H1 (cell line): ENCODE data around the gene LRRC25. TPM values are rescaled to one million over a fixed set of nuclear protein-coding genes. Genes with fewer than 3 reads are reported as not detected.
A peak's percentile ranks its signal among the peaks of the same experiment; 100 is the strongest.

Experiments
- ASH2L ChIP-seq: fragments of 200-600, 300-600 bp; sonication (generic); IDR thresholded peaks from one replicate; pipeline ENCODE4 v1.7.1; 2017; ENCODE audit warnings: low read length
- CBX5 ChIP-seq: fragments of 300-800, 300-1000 bp; sonication (generic); IDR thresholded peaks from 2 replicates; pipeline ENCODE4 v1.7.1; 2016; ENCODE audit warnings: antibody characterized with exemption, low read length, low read depth
- CBX8 ChIP-seq: fragments of 300-800, 300-1000 bp; sonication (generic); IDR thresholded peaks from 2 replicates; pipeline ENCODE4 v1.7.1; 2016; ENCODE audit warnings: low read depth, low read length, borderline replicate concordance
- EGR1 ChIP-seq: IDR thresholded peaks from 2 replicates; pipeline ENCODE4 v1.6.1; 2011; ENCODE audit warnings: low read depth, low read length, borderline replicate concordance
- FOSL1 ChIP-seq: IDR thresholded peaks from 2 replicates; pipeline ENCODE4 v1.6.1; 2011; ENCODE audit warnings: mild to moderate bottlenecking, low read depth, low read length, moderate library complexity; ENCODE audit not compliant: insufficient read depth
- GABPA ChIP-seq: IDR thresholded peaks from 2 replicates; pipeline ENCODE4 v1.6.1; 2011; ENCODE audit warnings: mild to moderate bottlenecking, low read length, moderate library complexity, borderline replicate concordance; ENCODE audit not compliant: insufficient read depth
- JUND ChIP-seq: IDR thresholded peaks from 2 replicates; pipeline ENCODE4 v1.6.1; 2011; ENCODE audit warnings: mild to moderate bottlenecking, improper control_type of control experiment, low read length
- KDM4A ChIP-seq: IDR thresholded peaks from one replicate; pipeline ENCODE4 v1.7.1; 2012; ENCODE audit warnings: low read depth, mild to moderate bottlenecking, moderate library complexity, low read length, inconsistent platforms; ENCODE audit not compliant: severe bottlenecking
- MAFK ChIP-seq: IDR thresholded peaks from 2 replicates; pipeline ENCODE4 v1.6.1; 2012; ENCODE audit warnings: low read depth, mild to moderate bottlenecking, improper control_type of control experiment, low read length
- NANOG ChIP-seq: IDR thresholded peaks from 2 replicates; pipeline ENCODE4 v1.6.1; 2011; ENCODE audit warnings: low read length, low read depth, mild to moderate bottlenecking, inconsistent platforms; ENCODE audit not compliant: insufficient read depth, poor library complexity, severe bottlenecking
- PHF8 ChIP-seq: fragments of 200-600 bp; sonication (generic); conservative IDR thresholded peaks from 2 replicates; pipeline ENCODE4 v1.7.1; 2012; ENCODE audit warnings: low read depth, mild to moderate bottlenecking, inconsistent platforms, low read length, moderate library complexity
- POLR2AphosphoS5 ChIP-seq: IDR thresholded peaks from 2 replicates; pipeline ENCODE4 v1.6.1; 2011; ENCODE audit warnings: low read depth, low read length
- POU5F1 ChIP-seq: IDR thresholded peaks from 2 replicates; pipeline ENCODE4 v1.6.1; 2011; ENCODE audit warnings: low read depth, mild to moderate bottlenecking, low read length, moderate library complexity
- SAP30 ChIP-seq: fragments of 300-600 bp; sonication (generic); IDR thresholded peaks from 2 replicates; pipeline ENCODE4 v1.7.1; 2012; ENCODE audit warnings: low read length, moderate library complexity, mild to moderate bottlenecking, inconsistent platforms; ENCODE audit not compliant: insufficient read depth, insufficient replicate concordance
- SP1 ChIP-seq: IDR thresholded peaks from 2 replicates; pipeline ENCODE4 v1.6.1; 2011; ENCODE audit warnings: low read depth, low read length
- TCF12 ChIP-seq: IDR thresholded peaks from 2 replicates; pipeline ENCODE4 v1.6.1; 2011; ENCODE audit warnings: low read depth, mild to moderate bottlenecking, low read length
- TEAD4 ChIP-seq: IDR thresholded peaks from 2 replicates; pipeline ENCODE4 v1.6.1; 2012; ENCODE audit warnings: low read depth, low read length, inconsistent platforms, mixed read lengths
- polyA plus RNA-seq, 7 experiments: library from polyadenylated mRNA; depleted of rRNA in 3 of 7; stranded (reverse) in 5 of 7; unstranded in 2 of 7; fragments of >200 nt in 5 of 7; fragments of 200-250 nt in 2 of 7; gene quantifications; 1 replicate in 5 of 7; 2 replicates in 1 of 7; 4 replicates in 1 of 7; pipeline versions ENCODE4 v1.2.1 to v1.2.3, GENCODE V29; 2011 to 2013; ENCODE audit warnings: missing spikeins in 2 of 7, mixed read lengths in 2 of 7
- total RNA-seq: library from RNA; stranded (reverse); fragmentation: NEBNext Ultra II Directional; extraction: Animal tissue kit (Norgen Biotek cat#: 25700); gene quantifications from 2 replicates; pipeline ENCODE4 v1.2.1, GENCODE V29; 2021
- TF ChIP-seq, protein P1 (sequence below): IDR thresholded peaks from 2 replicates; pipeline ENCODE4 v1.6.1; 2011; ENCODE audit warnings: low read depth, mild to moderate bottlenecking, low read length; ENCODE audit not compliant: insufficient read depth
- TF ChIP-seq, protein P2 (sequence below): IDR thresholded peaks from 2 replicates; pipeline ENCODE4 v1.6.1; 2012; ENCODE audit warnings: low read length, inconsistent platforms

LRRC25 gene
- total and polyA plus RNA-seq, 2 of the 8 experiments (the other 6 are each of a cell fraction or from before 2014, with no cell fraction given), result 0.20 to 0.41 TPM

DNA sequence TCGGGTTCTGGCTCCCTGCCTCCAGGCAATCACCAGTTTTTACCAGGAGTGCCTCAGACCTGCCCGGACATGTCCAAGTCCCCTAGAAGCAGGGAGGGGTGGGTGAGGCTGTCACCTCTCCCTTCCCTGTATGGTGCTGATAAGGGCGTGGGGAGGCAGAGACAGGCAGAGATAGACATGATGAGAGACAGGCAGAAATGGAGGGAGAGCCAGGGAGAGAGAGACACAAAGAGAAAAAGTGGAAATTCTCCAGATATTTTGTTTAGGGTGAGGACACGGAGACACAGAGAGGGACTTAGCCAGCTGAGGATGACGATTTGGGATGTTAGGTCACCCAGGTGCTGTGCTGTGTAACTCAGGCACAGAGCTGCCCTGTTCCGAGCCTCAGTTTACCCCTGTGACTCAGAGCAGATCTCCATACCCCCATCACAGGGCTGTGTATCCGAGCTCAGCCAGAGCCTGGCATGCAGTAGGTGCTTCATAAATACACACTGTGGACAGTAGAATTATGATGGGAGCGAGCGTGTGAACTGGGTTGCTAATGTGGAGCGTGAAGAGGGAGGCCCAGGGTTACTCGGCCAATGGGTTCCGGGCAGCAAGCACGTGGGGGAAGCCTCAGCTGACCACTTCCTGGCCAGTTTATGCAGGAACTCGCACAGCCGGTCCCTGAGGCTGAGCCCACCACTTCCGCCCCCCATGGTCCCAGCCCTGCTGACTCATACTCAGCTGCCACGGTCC, 23.4 kb downstream of the LRRC25 start (continued):
- TF ChIP-seq, protein P1, sequence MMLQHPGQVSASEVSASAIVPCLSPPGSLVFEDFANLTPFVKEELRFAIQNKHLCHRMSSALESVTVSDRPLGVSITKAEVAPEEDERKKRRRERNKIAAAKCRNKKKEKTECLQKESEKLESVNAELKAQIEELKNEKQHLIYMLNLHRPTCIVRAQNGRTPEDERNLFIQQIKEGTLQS, result peak; percentile 80
- TF ChIP-seq EGR1, result peak; percentile 79
- TF ChIP-seq KDM4A, result no peak
- no peak for TF ChIP-seq GABPA
- peak; percentile 26; the same call in 1 of the 2 replicates for TF ChIP-seq POLR2AphosphoS5
- TF ChIP-seq, protein P2, sequence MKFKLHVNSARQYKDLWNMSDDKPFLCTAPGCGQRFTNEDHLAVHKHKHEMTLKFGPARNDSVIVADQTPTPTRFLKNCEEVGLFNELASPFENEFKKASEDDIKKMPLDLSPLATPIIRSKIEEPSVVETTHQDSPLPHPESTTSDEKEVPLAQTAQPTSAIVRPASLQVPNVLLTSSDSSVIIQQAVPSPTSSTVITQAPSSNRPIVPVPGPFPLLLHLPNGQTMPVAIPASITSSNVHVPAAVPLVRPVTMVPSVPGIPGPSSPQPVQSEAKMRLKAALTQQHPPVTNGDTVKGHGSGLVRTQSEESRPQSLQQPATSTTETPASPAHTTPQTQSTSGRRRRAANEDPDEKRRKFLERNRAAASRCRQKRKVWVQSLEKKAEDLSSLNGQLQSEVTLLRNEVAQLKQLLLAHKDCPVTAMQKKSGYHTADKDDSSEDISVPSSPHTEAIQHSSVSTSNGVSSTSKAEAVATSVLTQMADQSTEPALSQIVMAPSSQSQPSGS, result no peak
- no peak for TF ChIP-seq POU5F1
- TF ChIP-seq CBX5, result no peak
- peak; percentile 85; the same call in 1 of the 2 replicates for TF ChIP-seq MAFK
- no peak for TF ChIP-seq TEAD4
- TF ChIP-seq PHF8, result no peak
- TF ChIP-seq JUND, result peak; percentile 92
- TF ChIP-seq CBX8, result no peak
- TF ChIP-seq ASH2L, result peak; percentile 34
- TF ChIP-seq SP1, result no peak
- peak; percentile 81; the same call in 1 of the 2 replicates for TF ChIP-seq TCF12
- TF ChIP-seq NANOG, result no peak
- no peak for TF ChIP-seq SAP30
- TF ChIP-seq FOSL1, result no peak
